NCI-H446 (cell line): ENCODE data around the gene REG4.
"Not testable (repeated sequence)": the region's sequence is repeated elsewhere in the genome, so short reads cannot be mapped to it uniquely, and the experiment has no call there.

Experiments
- DNase-seq, 2 experiments: peaks; one replicate each; lab custom pipeline; 2025; lab: John Stamatoyannopoulos, UW

The REG4 gene

DNA sequence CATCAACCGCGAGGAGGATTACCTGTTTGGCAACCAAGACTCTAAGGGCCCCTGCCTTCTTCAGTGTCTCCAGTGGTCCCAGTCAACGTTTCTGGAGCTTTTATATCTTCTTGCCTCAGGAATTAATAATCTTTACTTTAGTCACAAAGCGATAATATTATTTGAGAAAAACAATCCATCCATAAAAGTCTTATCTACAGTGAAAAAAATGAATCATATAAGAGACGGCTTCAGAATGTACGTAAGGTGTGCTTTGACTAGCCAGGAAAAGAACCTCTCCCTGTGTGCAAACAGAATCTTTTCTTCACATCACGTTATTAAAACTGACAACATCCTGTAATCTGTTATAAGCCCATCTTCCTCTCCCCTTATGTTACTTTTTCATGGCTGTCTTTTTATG is at the start of gene REG4:
Gene REG4 (minus strand): TSS at position 74 of the 400 bp plus-strand sequence. CDS start 2,691 bp downstream, outside the sequence.
- DNase-seq: no peak

- DNase-seq: no peak
Observed at GRCh38 chr1:119859647-119860046, 48.4 kb upstream of the REG4 start.

- not testable (repeated sequence) for DNase-seq
Observed at GRCh38 chr1:119858556-119859214, 47.4 kb upstream of the REG4 start.

DNA sequence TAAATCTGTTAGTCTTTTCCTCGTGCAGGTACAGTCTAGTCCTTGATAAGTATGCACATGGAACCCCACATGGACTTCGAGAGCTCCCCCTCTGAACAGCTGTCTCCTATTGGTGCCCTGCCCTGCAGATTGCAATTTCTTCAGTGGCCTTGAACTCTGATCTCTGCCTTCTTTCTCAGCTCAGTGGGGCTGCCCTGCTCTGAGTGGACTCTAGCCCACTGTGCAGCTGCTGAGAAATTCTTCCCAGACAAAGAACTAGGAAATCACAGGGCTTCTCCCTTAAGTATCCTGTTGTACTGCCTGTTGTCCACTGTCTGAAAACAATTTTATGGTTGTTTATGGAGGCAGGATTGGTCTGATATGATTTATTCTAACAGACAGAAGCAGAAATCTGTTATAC is 46.9 kb upstream of the REG4 start:
- DNase-seq: no peak

DNA sequence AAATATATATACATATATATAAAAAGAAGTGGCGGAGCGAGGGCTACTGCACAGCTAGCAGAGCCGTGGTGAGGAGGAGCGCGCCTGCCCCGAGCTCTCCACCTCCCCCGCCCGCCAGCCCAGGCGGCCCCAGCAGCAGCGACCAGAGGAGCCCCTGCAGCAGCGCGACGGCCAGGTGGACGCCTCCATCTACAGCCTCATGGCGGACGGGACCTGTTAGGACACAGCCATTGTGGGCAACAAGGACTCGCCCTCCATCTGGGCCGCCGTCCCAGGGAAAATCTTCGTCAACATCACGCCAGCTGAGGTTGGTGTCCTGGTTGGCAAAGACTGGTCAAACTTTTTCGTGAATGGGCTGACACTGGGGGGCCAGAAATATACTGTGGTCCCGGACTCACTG is 41.9 kb upstream of the REG4 start:
- no peak for DNase-seq

GRCh38 chr1:119844206-119844605 is 32.9 kb upstream of the REG4 start:
- DNase-seq: not testable (repeated sequence)

DNA sequence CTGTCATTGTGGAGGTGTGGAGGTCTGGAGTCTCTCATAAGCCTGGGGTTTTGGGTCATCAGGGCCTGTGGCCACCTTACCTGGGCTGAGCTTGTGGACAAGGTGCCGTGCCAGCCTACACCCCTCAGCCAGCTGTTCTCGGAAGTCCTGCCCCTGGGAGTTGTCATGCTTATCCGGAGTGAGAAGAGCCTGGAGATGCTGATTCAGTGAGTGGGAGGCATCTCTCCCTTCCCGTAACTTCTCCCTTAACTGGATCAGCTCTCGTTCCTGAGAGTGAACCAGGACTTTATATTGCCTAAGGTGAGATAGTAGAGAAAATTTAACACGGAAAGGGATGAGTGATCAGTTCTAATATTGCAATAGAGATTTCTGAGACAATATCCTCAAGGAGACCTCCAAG is 30.0 kb upstream of the REG4 start:
- DNase-seq: no peak

DNA sequence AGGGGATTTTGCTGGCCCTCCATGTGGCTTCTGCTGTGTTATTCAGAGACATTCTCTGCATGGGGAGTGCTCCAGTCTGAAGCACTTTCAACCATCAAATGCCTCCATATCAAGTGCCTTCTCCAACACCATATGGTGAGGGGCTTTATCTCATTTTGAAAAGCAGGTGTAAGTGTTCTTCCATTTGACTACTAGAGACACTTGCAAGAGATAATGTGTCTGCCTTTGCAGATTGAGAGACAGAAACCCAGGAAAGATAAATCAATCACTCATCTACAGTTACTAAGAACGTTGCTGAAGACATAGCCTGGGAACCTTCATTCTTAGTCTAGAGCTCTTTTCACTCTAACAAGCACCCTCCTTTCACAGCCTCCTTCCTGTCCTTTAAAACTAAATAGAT is 29.5 kb upstream of the REG4 start:
- no peak for DNase-seq

DNA sequence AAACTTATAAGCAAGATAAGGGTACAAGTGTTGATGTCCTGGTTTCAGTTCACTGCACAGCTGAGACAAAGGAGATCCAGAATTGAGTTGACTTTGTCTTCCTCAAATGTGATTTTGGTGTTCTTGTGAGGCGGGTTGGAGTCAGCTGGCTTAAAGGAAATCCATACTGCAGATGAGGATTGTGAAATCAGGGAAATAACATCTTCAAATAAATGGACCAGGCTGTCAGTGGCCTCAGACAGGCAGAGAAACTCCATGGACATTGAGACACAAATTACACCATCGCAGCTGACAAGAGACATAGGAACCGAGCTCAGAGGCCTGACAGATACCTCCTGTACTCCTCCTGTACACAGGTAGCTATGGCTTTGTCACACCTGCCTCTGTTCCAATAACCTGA is 27.0 kb upstream of the REG4 start:
- no peak for DNase-seq

GRCh38 chr1:119834990-119835389 is 23.7 kb upstream of the REG4 start:
- no peak for DNase-seq

DNA sequence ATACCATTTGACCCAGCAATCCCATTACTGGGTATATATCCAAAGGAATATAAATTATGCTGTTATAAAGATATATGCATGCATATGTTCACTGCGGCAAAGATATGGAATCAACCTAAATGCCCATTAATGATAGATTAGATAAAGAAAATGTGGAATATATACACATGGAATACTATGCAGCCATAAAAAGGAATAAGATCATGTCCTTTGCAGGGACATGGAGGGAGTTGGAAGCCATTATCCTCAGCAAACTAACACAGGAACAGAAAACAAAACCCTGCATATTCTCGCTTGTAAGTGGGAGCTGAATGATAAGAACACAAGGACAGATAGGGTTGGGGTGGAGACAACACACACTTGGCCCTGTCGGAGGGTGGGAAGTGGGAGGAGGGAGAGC is 19.8 kb upstream of the REG4 start:
- no peak for DNase-seq

- no peak for DNase-seq
Observed at GRCh38 chr1:119829625-119830024, 18.4 kb upstream of the REG4 start.

- not testable (repeated sequence) for DNase-seq
Observed at GRCh38 chr1:119829006-119829405, 17.7 kb upstream of the REG4 start.

GRCh38 chr1:119828266-119828665 is 17.0 kb upstream of the REG4 start:
- no peak for DNase-seq

- DNase-seq: peak in 1 of 2 experiments; percentile 4
Observed at GRCh38 chr1:119827010-119827409, 15.8 kb upstream of the REG4 start.

GRCh38 chr1:119822406-119822805 is 11.1 kb upstream of the REG4 start:
- no peak for DNase-seq

DNA sequence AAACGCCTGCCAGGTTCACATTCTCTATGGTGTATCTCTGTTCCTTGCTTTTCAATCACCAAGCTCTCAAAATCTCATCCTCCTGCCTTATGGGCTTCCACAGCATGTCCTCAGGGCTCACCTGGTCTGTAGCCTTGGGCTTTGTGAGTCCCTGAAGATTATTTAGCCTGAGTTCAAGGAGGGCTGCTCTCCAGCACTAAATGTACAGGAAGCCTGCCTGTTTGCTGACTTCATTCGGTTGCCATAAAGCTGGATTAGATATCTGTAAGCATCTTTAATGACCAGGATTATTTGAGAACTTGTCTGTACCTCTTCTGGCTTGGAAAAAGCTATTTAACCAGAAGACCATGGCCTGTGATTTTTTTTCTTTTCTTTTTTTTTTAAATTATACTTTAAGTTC is 6.9 kb upstream of the REG4 start:
- no peak for DNase-seq

DNA sequence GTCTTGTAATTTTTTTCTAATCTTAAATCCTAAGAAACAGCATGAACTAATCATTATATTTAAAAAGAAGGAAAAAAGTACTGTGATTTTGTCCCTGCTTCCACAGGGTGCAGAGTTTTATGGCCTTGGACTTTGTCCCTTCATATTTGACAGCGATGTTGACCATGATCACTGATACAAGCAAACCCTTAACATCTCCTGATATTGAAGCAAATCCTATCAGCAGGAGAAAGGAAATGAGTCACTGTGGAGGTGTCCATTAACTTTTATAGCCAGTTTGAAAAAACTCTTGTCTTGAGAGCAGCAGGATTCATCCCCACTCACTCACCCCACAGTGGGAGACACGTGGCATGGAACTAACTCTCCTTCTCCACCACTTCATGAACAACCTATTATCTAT is 5.1 kb upstream of the REG4 start:
- no peak for DNase-seq

DNA sequence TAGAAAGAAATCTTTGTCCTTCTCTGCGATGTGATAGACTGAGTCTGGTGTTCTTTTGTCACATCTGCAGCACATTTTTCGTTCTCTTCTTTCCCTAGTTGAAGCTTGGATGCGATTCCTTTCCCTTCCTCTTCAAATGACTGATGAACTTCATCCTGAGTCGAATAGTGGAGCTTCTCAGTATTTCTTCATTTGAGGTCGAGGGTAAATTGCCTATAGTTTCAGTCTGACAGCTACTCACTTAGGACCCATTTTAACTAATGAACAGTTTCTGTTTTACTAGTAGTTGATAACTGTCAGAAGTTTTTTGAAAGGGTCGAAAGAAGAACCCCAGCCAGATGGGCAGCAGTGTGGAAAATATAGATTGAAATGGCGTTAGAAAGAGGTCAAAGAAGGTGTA is 4.7 kb upstream of the REG4 start:
- no peak for DNase-seq

- no peak for DNase-seq
Observed at GRCh38 chr1:119815361-119815760, 4.1 kb upstream of the REG4 start.

DNA sequence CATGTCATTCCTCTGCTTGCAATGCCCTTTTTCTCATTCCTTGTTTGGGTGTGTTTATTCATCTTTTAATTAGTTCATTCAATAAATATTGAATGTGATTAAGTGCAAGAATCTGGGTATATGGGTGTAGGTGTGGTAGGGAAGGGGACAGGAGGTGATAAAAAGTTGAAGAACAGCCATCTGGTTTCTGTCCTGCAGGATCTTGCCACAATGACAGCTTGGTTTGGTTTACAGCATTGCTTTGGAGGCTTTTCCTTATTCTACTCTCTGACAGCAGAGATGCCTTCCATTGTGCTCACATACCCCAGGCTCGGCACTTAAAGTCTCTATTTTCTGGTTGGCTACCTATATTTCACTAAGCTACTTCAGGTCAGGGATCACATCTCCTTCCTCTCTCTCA is 3.0 kb upstream of the REG4 start:
- no peak for DNase-seq

DNA sequence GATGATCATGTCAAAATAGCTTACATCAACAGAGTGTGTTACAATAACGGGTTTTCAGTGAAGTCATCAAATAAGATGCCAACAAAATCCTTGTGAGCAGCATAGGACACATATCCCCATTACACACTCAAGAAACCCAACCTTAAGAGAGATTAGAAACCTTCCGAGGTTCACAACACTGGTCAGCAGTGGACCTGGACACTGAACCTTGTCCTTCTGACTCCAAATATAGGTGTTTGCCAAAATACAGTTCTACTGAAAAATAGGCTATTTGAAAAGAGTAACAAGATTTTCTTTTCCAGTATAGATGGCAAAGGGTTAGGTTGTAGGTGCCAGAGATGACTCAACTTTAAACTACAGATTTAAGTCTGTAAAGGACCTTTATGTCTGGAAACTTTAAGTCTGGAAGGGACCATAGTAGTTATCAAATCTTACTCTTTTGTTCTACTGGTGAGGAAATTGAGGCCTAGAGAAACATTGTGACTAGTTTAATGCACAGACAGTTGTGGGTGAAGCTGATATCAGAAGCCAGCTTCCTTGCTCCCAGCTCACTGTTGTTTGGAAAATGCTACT is 811 bp upstream of the REG4 start:
- DNase-seq: no peak

GRCh38 chr1:119808972-119809550 is 2.2 kb downstream of the REG4 start:
- peak; percentile 23 to 62 for DNase-seq

- DNase-seq: no peak
Observed at GRCh38 chr1:119808491-119808890, 2.8 kb downstream of the REG4 start.
